ENCODE results near the gene WNT2B.

Gene WNT2B

GRCh38 chr1:112557385-112557784 lies 48.6 kb downstream of the WNT2B start:
- TF ChIP-seq SNAI2 (CRISPR knock-in tag; IDR thresholded peaks at IDR 0.05) (no peak), TCF4 (CRISPR knock-in tag; IDR thresholded peaks at IDR 0.05; ENCODE audit: borderline replicate concordance) (no peak), ZFP30 (CRISPR knock-in tag; IDR thresholded peaks at IDR 0.05) (no peak), PATZ1 (CRISPR knock-in tag; IDR thresholded peaks at IDR 0.05; ENCODE audit: borderline replicate concordance) (no peak), TSHZ2 (CRISPR knock-in tag; IDR thresholded peaks at IDR 0.05) (no peak)
- ATAC-seq: peak; percentile 65

GRCh38 chr1:112558634-112559033 lies 49.9 kb downstream of the WNT2B start:
- no peak for TF ChIP-seq ISL1 (CRISPR knock-in tag; IDR thresholded peaks at IDR 0.05)
- TF ChIP-seq CSRNP3 (CRISPR knock-in tag; IDR thresholded peaks at IDR 0.05): no peak
- TF ChIP-seq TSHZ2 (CRISPR knock-in tag; IDR thresholded peaks at IDR 0.05): no peak
- TF ChIP-seq ZFP30 (CRISPR knock-in tag; IDR thresholded peaks at IDR 0.05): no peak
- no peak for TF ChIP-seq BACH2 (CRISPR knock-in tag; IDR thresholded peaks at IDR 0.05; ENCODE audit: borderline replicate concordance)
- TF ChIP-seq ESRRG (CRISPR knock-in tag; IDR thresholded peaks at IDR 0.05): no peak
- no peak for TF ChIP-seq RARB (CRISPR knock-in tag; IDR thresholded peaks at IDR 0.05)
- no peak for TF ChIP-seq ZFP3 (CRISPR knock-in tag; IDR thresholded peaks at IDR 0.05)
- no peak for TF ChIP-seq PPARA (CRISPR knock-in tag; IDR thresholded peaks at IDR 0.05; ENCODE audit: borderline replicate concordance)
- TF ChIP-seq OSR1 (CRISPR knock-in tag; IDR thresholded peaks at IDR 0.05): no peak
- no peak for TF ChIP-seq PATZ1 (CRISPR knock-in tag; IDR thresholded peaks at IDR 0.05; ENCODE audit: borderline replicate concordance)
- no peak for ATAC-seq

- TF ChIP-seq ZNF8 (CRISPR knock-in tag; IDR thresholded peaks at IDR 0.05) (no peak), CREB5 (CRISPR knock-in tag; IDR thresholded peaks at IDR 0.05; ENCODE audit: low read depth) (no peak), POU6F1 (CRISPR knock-in tag; IDR thresholded peaks at IDR 0.05; ENCODE audit: borderline replicate concordance, low read depth) (no peak), CSRNP3 (CRISPR knock-in tag; IDR thresholded peaks at IDR 0.05) (no peak), GLIS3 (CRISPR knock-in tag; IDR thresholded peaks at IDR 0.05) (no peak), TCF4 (CRISPR knock-in tag; IDR thresholded peaks at IDR 0.05; ENCODE audit: borderline replicate concordance) (no peak), ZC3H10 (CRISPR knock-in tag; IDR thresholded peaks at IDR 0.05) (no peak), PATZ1 (CRISPR knock-in tag; IDR thresholded peaks at IDR 0.05; ENCODE audit: borderline replicate concordance) (no peak), BACH2 (CRISPR knock-in tag; IDR thresholded peaks at IDR 0.05; ENCODE audit: borderline replicate concordance) (no peak), CSDC2 (CRISPR knock-in tag; IDR thresholded peaks at IDR 0.05) (no peak), ISL1 (CRISPR knock-in tag; IDR thresholded peaks at IDR 0.05) (no peak), ESRRG (CRISPR knock-in tag; IDR thresholded peaks at IDR 0.05) (no peak)
- no peak for ATAC-seq
These were observed 54.6 kb downstream of the WNT2B start for GRCh38 chr1:112563341-112563740.

All from SK-N-SH treated with all-trans-retinoic acid at 6 μM for 48 hours (cell line).